Measurements from ENCODE around the gene CRADD. TPM values are rescaled to one million over a fixed set of nuclear protein-coding genes. Genes with fewer than 3 reads are reported as not detected.

CRADD gene
- total RNA-seq, 4 donors from 2014 or later: 11.8 to 49.5 (median 31.4) TPM

DNA sequence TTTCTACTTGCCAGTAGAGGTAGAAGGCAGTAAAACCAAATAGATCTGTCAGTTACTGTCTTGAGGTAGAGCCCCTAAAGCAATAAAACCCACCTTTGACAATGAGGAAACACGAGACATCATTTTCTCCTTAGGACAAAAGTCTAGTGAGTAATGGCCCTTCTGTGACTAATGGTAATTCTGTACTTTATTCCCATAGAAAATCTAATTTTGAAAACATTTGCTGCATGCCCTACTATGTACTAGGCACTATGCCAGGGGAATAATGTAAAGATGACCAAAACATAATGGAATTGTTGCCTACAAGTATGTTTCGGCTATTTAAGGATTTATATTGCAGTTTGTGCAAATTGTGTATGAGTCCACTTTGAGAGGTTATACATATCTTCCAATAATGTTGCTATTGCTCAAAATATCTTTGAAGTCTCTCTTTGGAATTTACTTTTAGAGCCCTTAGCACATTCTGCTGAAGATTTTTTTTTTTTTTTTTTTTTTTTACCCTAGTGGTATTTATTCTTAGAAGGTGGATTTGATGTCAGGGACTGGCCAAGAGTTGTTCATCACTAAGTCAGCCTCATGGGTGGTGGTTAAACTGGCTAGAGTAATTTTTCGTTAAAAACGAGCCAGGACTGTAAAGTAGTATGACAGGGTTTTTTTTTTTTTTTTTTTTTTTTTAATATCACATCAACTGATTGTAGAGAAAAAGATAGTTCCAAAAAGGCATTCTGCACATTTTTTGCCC lies 109.7 kb downstream of the CRADD start:
- Histone ChIP-seq H3K27me3 (no peaks in the 10 kb centered on the region), H3K4me1 (peaks cover 13 to 43% (median 17%) of the 10 kb centered on the region in 3 donors), H3K9me3 (no peaks in the 10 kb centered on the region), H3K27ac (peak overlapping the region in 2 of 4 donors; percentile 78 to 79), H3K4me3 (no peak overlapping the region), H3K36me3 (no peaks in the 10 kb centered on the region)
- 54 to 64% methylated on average over 4 of the region's 4 CpGs for WGBS, 2 donors (ENCODE audit: low coverage in 1 of 2)
- TF ChIP-seq POLR2A (IDR thresholded peaks at IDR 0.05): no peak
- TF ChIP-seq EP300 (IDR thresholded peaks at IDR 0.05): no peak
- TF ChIP-seq POLR2AphosphoS5 (IDR thresholded peaks at IDR 0.05): no peak
- TF ChIP-seq, protein P1, sequence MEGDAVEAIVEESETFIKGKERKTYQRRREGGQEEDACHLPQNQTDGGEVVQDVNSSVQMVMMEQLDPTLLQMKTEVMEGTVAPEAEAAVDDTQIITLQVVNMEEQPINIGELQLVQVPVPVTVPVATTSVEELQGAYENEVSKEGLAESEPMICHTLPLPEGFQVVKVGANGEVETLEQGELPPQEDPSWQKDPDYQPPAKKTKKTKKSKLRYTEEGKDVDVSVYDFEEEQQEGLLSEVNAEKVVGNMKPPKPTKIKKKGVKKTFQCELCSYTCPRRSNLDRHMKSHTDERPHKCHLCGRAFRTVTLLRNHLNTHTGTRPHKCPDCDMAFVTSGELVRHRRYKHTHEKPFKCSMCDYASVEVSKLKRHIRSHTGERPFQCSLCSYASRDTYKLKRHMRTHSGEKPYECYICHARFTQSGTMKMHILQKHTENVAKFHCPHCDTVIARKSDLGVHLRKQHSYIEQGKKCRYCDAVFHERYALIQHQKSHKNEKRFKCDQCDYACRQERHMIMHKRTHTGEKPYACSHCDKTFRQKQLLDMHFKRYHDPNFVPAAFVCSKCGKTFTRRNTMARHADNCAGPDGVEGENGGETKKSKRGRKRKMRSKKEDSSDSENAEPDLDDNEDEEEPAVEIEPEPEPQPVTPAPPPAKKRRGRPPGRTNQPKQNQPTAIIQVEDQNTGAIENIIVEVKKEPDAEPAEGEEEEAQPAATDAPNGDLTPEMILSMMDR (IDR thresholded peaks at IDR 0.05): no peak
- ATAC-seq: no peak

GRCh38 chr12:93788853-93789252 lies 111.7 kb downstream of the CRADD start:
- Histone ChIP-seq H3K36me3 (no peaks in the 10 kb centered on the region), H3K27me3 (no peaks in the 10 kb centered on the region), H3K27ac (no peak overlapping the region), H3K4me3 (no peak overlapping the region), H3K9me3 (no peaks in the 10 kb centered on the region), H3K4me1 (peaks cover 11 to 35% (median 14%) of the 10 kb centered on the region in 3 donors)
- ATAC-seq: no peak
- WGBS, 2 donors (ENCODE audit: low coverage in 1 of 2): 91 to 100% methylated on average over 2 to 3 of the region's 3 CpGs
- TF ChIP-seq POLR2AphosphoS5 (IDR thresholded peaks at IDR 0.05): no peak
- TF ChIP-seq EP300 (IDR thresholded peaks at IDR 0.05): no peak
- no peak for TF ChIP-seq POLR2A (IDR thresholded peaks at IDR 0.05)
- TF ChIP-seq, protein P1 (IDR thresholded peaks at IDR 0.05): no peak

GRCh38 chr12:93789767-93790166 lies 112.6 kb downstream of the CRADD start:
- peaks cover 8 to 31% (median 9%) of the 10 kb centered on the region in 3 donors for H3K4me1 ChIP-seq
- TF ChIP-seq, protein P1 (IDR thresholded peaks at IDR 0.05): no peak
- TF ChIP-seq POLR2A (IDR thresholded peaks at IDR 0.05): no peak
- no peak for TF ChIP-seq EP300 (IDR thresholded peaks at IDR 0.05)
- H3K36me3 ChIP-seq: no peaks in the 10 kb centered on the region
- H3K27ac ChIP-seq: no peak overlapping the region
- 78 to 89% methylated on average over 1 of the region's 1 CpG for WGBS, 2 donors (ENCODE audit: low coverage in 1 of 2)
- no peak for ATAC-seq
- H3K4me3 ChIP-seq: no peak overlapping the region
- no peaks in the 10 kb centered on the region for H3K9me3 ChIP-seq
- H3K27me3 ChIP-seq: no peaks in the 10 kb centered on the region

- no peak overlapping the region for H3K27ac ChIP-seq
- no peak for ATAC-seq
- H3K27me3 ChIP-seq: no peaks in the 10 kb centered on the region
- TF ChIP-seq EP300 (IDR thresholded peaks at IDR 0.05): no peak
- TF ChIP-seq POLR2A (IDR thresholded peaks at IDR 0.05): no peak
- TF ChIP-seq, protein P1 (IDR thresholded peaks at IDR 0.05): no peak
- TF ChIP-seq POLR2AphosphoS5 (IDR thresholded peaks at IDR 0.05): no peak
- no peaks in the 10 kb centered on the region for H3K36me3 ChIP-seq
- H3K4me1 ChIP-seq: peaks cover 5 to 22% (median 6%) of the 10 kb centered on the region in 3 donors
- H3K9me3 ChIP-seq: no peaks in the 10 kb centered on the region
- WGBS, 2 donors (ENCODE audit: low coverage in 1 of 2): 63 to 73% methylated on average over 5 of the region's 5 CpGs
- H3K4me3 ChIP-seq: no peak overlapping the region
Observed at GRCh38 chr12:93790472-93791152, 113.4 kb downstream of the CRADD start.
